Measurements from ENCODE around the gene GABRA6.
"Not testable (repeated sequence)": the region's sequence is repeated elsewhere in the genome, so short reads cannot be mapped to it uniquely, and the experiment has no call there.

GABRA6 gene

GRCh38 chr5:161685461-161685860 is at the start of gene GABRA6:
Gene GABRA6 (plus strand): TSS chr5:161685721. CDS start chr5:161685990, 269 bp downstream.
- no peak for DNase-seq

- DNase-seq: no peak
Observed at GRCh38 chr5:161637591-161637990, 47.9 kb upstream of the GABRA6 start.

GRCh38 chr5:161641444-161641843 is 44.1 kb upstream of the GABRA6 start:
- DNase-seq: no peak

GRCh38 chr5:161645264-161645663 is 40.3 kb upstream of the GABRA6 start:
- DNase-seq: no peak

GRCh38 chr5:161651926-161652325 is 33.6 kb upstream of the GABRA6 start:
- DNase-seq: not testable (repeated sequence)

GRCh38 chr5:161660806-161661205 is 24.7 kb upstream of the GABRA6 start:
- DNase-seq: no peak

- DNase-seq: no peak
Observed at GRCh38 chr5:161663431-161663830, 22.1 kb upstream of the GABRA6 start.

GRCh38 chr5:161676103-161676502 is 9.4 kb upstream of the GABRA6 start:
- no peak for DNase-seq

GRCh38 chr5:161686149-161686548 is 628 bp downstream of the GABRA6 start:
- DNase-seq: no peak

GRCh38 chr5:161686881-161687280 is 1.4 kb downstream of the GABRA6 start:
- DNase-seq: no peak

- DNase-seq: no peak
Observed at GRCh38 chr5:161687316-161687715, 1.8 kb downstream of the GABRA6 start.

- DNase-seq: no peak
Observed at GRCh38 chr5:161691911-161692310, 6.4 kb downstream of the GABRA6 start.

GRCh38 chr5:161697001-161697400 is 11.5 kb downstream of the GABRA6 start:
- no peak for DNase-seq

- no peak for DNase-seq
Observed at GRCh38 chr5:161700065-161700464, 14.5 kb downstream of the GABRA6 start.

- no peak for DNase-seq
Observed at GRCh38 chr5:161703528-161703927, 18.0 kb downstream of the GABRA6 start.

GRCh38 chr5:161707382-161707781 is 21.9 kb downstream of the GABRA6 start:
- no peak for DNase-seq

GRCh38 chr5:161709239-161709638 is 23.7 kb downstream of the GABRA6 start:
- DNase-seq: no peak

GRCh38 chr5:161713042-161713441 is 27.5 kb downstream of the GABRA6 start:
- DNase-seq: no peak

GRCh38 chr5:161719157-161719556 is 33.6 kb downstream of the GABRA6 start:
- DNase-seq: no peak

- DNase-seq: no peak
Observed at GRCh38 chr5:161720460-161720859, 34.9 kb downstream of the GABRA6 start.

- no peak for DNase-seq
Observed at GRCh38 chr5:161734741-161735140, 49.2 kb downstream of the GABRA6 start.

GRCh38 chr5:161740433-161740832 is 54.9 kb downstream of the GABRA6 start:
- DNase-seq: no peak

GRCh38 chr5:161744276-161744675 is 58.8 kb downstream of the GABRA6 start:
- no peak for DNase-seq

GRCh38 chr5:161745392-161745791 is 59.9 kb downstream of the GABRA6 start:
- DNase-seq: no peak

GRCh38 chr5:161751265-161751664 is 65.7 kb downstream of the GABRA6 start:
- DNase-seq: no peak
